Ascending aorta (tissue), 2 donors: Measurements from ENCODE around the gene RASGRF1. TPM values are rescaled to one million over a fixed set of nuclear protein-coding genes. Genes with fewer than 3 reads are reported as not detected.

Experiments
- DNase-seq, 2 donors: peaks; one replicate each; pipeline ENCODE4 v3.0.0-alpha.2; 2019; ENCODE audit warnings: low spot score in 2 of 2
- H3K27ac ChIP-seq, 2 donors: fragments of 200-600 bp; sonication (generic); one replicate each; pipeline ENCODE4 v1.5.1; 2016 to 2017; ENCODE audit warnings: mild to moderate bottlenecking in 1 of 2
- H3K27me3 ChIP-seq: fragments of 200-600 bp; sonication (generic); one replicate; pipeline ENCODE4 v1.5.1; 2017
- H3K36me3 ChIP-seq, 2 donors: fragments of 200-600 bp; sonication (generic); one replicate each; pipeline ENCODE4 v1.5.1; 2016
- H3K4me1 ChIP-seq, 2 donors: fragments of 200-600 bp; sonication (generic); one replicate each; pipeline ENCODE4 v1.5.1; 2016 to 2017; ENCODE audit warnings: mild to moderate bottlenecking in 1 of 2
- H3K4me3 ChIP-seq, 2 donors: fragments of 200-600 bp; sonication (generic); one replicate each; pipeline ENCODE4 v1.5.1; 2016 to 2017; ENCODE audit warnings: mild to moderate bottlenecking in 1 of 2
- H3K9me3 ChIP-seq, 2 donors: fragments of 200-600 bp; sonication (generic); one replicate each; pipeline ENCODE4 v1.5.1; 2016
- intact Hi-C: fragments of 100-400 bp; cut with DNase I; formaldehyde crosslinking; loops from one replicate; pipeline ENCODE4 v1.15.1; 2023
- total RNA-seq: library from RNA; depleted of rRNA; stranded (reverse); fragments of >200 nt; gene quantifications from one replicate; pipeline ENCODE4 v1.1.0, GENCODE V29; 2016
- TF ChIP-seq, protein P1 (sequence below), 3 experiments: fragments of 200-600 bp in 2 of 3; fragments of 450-650 bp in 1 of 3; sonication (generic) in 2 of 3; IDR thresholded peaks; one replicate each; pipeline ENCODE4 v1.5.1; 2016 to 2019; ENCODE audit warnings: antibody characterized with exemption in 3 of 3, mild to moderate bottlenecking in 1 of 3, moderate library complexity in 1 of 3

RASGRF1 gene
- total RNA-seq, 1 donor from 2014 or later: not detected

DNA sequence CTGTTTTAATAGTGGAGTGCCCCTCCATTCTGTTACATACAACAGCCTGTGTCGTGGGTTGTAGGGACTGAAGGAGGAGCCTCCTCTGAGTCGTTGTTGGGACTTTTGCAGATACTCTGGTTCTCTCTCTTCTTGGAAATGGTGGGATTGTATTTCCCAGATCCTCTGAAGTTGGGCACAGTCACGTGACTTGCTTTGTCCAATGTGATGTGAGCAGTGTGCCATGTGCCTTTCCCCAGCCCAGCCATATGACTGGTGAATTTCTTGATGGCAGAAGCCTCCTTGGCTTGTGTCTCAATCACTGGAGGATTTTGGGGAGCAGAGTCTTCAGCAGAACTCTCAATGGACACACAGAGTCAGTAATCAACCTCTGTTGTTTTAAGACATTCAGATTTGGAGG is 36.2 kb downstream of the RASGRF1 start:
- no peak overlapping the region for H3K27ac ChIP-seq

DNA sequence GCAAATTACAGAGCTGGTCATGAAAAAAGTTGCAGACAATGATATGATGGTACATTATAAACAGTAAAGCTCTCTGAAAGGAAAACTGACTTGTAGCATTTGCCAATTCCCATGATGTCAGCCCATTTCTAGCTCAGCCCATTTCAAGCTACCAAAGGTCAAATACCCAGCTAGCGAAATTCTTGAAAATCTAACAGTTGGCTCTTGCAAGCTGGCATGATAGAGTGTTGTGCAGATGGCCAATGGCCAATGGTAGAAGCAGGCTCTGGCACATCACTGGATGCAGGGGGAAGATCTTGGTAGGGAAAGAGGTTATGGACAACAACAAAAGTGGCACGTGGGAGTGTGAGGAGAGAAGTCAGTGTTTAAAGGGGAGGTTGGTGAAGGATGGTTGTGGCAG is 36.7 kb downstream of the RASGRF1 start:
- intact Hi-C loops: no loop called here
- Histone ChIP-seq H3K9me3 (no peaks in the 10 kb centered on the region), H3K36me3 (no peaks in the 10 kb centered on the region), H3K4me1 (no peaks in the 10 kb centered on the region), H3K27me3 (no peaks in the 10 kb centered on the region), H3K27ac (no peak overlapping the region), H3K4me3 (no peak overlapping the region)
- TF ChIP-seq, protein P1, sequence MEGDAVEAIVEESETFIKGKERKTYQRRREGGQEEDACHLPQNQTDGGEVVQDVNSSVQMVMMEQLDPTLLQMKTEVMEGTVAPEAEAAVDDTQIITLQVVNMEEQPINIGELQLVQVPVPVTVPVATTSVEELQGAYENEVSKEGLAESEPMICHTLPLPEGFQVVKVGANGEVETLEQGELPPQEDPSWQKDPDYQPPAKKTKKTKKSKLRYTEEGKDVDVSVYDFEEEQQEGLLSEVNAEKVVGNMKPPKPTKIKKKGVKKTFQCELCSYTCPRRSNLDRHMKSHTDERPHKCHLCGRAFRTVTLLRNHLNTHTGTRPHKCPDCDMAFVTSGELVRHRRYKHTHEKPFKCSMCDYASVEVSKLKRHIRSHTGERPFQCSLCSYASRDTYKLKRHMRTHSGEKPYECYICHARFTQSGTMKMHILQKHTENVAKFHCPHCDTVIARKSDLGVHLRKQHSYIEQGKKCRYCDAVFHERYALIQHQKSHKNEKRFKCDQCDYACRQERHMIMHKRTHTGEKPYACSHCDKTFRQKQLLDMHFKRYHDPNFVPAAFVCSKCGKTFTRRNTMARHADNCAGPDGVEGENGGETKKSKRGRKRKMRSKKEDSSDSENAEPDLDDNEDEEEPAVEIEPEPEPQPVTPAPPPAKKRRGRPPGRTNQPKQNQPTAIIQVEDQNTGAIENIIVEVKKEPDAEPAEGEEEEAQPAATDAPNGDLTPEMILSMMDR (IDR thresholded peaks at IDR 0.05): no peak
- DNase-seq: no peak

More for the DNA sequence above, 36.2 kb downstream of the RASGRF1 start:
- Histone ChIP-seq H3K9me3 (no peaks in the 10 kb centered on the region), H3K36me3 (no peaks in the 10 kb centered on the region), H3K4me3 (no peak overlapping the region), H3K27me3 (no peaks in the 10 kb centered on the region), H3K4me1 (no peaks in the 10 kb centered on the region)
- intact Hi-C loops: no loop called here
- TF ChIP-seq, protein P1 (IDR thresholded peaks at IDR 0.05): no peak
- no peak for DNase-seq

DNA sequence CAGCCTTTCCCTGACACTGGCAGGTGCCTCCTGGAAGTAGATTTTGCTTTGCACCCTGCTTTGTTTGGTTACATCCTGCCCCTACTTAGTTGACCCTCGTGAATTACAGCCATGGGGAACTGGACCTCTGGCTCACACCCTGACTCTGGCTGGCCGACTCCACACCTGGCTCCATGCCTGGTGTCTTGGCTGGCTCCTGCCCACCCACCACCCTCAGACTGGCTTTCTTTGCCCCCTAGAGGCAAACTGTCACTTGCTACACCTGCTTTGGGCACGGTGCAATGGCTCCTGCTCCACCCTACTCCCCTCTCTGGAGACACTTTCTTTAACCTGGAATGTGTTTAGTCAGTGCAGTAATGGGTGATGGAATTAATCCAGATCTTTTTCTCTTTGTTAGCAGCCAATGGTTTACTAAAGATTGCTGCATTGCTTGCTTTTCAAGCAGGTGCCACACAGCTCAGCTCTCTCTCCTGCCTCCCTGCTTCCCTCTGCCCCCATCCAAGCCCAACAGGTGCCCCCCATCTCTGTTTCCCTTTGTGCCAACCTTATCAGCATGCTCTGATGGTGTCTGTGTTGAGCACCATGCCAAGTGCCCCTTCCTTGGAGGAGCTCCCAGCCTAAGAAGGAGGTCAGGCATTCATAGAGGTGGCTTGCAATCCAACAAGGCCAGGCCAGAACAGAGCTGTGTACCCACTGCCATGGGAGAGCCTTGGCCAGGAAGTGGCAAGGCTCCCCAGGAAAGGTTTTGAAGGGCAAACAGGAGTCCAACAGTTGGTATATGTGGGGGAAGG is 38.4 kb downstream of the RASGRF1 start:
- intact Hi-C loops: no loop called here
- no peaks in the 10 kb centered on the region for H3K9me3 ChIP-seq
- TF ChIP-seq, protein P1 (IDR thresholded peaks at IDR 0.05): no peak
- H3K36me3 ChIP-seq: no peaks in the 10 kb centered on the region
- DNase-seq: no peak
- H3K27me3 ChIP-seq: no peaks in the 10 kb centered on the region
- H3K4me3 ChIP-seq: no peak overlapping the region
- no peaks in the 10 kb centered on the region for H3K4me1 ChIP-seq
- H3K27ac ChIP-seq: no peak overlapping the region

DNA sequence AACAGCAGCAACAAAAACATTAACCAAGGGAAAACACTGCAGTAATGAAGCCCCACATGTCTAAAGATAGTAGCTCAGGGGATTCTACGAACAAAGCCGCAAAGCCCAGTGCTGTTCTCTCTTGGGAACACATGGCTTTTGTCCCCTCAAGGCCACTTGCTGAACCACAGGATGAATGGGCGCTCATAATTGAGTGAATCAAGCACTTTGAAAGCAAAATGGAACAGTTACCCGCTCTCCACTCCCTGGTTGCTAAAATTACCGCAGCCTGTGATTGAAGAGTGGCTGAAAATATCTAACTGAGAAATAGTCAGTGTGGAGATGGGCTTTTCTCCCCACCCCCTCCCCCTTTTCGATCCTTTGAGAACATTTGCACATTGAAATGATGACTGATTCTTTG is 39.6 kb downstream of the RASGRF1 start:
- Histone ChIP-seq H3K4me1 (no peaks in the 10 kb centered on the region), H3K4me3 (no peak overlapping the region), H3K27me3 (no peaks in the 10 kb centered on the region), H3K27ac (no peak overlapping the region), H3K9me3 (no peaks in the 10 kb centered on the region), H3K36me3 (no peaks in the 10 kb centered on the region)
- intact Hi-C loops: no loop called here
- DNase-seq: no peak
- TF ChIP-seq, protein P1 (IDR thresholded peaks at IDR 0.05): no peak

DNA sequence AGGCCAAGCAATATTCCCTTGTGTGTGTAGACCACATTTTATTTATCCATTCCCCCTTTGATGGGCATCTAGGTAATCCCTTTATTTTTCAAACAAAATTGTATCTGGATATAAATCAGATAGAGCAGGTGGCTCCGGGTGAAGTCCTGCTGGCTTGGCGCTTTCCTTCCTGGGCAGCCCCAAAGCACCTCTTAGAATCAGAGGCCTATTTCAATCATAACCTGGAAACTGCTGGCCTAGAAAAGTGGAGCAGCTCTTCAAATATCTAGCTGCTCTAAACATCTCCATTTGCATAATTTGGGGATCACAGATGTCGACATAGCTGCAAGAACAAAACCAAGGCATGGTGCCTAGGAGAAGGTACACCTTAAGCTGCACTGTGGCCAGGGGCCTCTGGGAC is 40.2 kb downstream of the RASGRF1 start:
- Histone ChIP-seq H3K27me3 (no peaks in the 10 kb centered on the region), H3K36me3 (no peaks in the 10 kb centered on the region), H3K27ac (no peak overlapping the region), H3K4me3 (no peak overlapping the region), H3K9me3 (no peaks in the 10 kb centered on the region), H3K4me1 (no peaks in the 10 kb centered on the region)
- TF ChIP-seq, protein P1 (IDR thresholded peaks at IDR 0.05): no peak
- DNase-seq: no peak
- intact Hi-C loops: no loop called here
